KMS-11 (cell line): Measurements from ENCODE around the gene CLECL1.
"Not testable (repeated sequence)": the region's sequence is repeated elsewhere in the genome, so short reads cannot be mapped to it uniquely, and the experiment has no call there.

Experiments
- H2AFZ ChIP-seq: fragments of 200-600 bp; sonication (generic); 2 replicates; pipeline ENCODE4 v1.6.1; 2016; ENCODE audit warnings: antibody characterized with exemption, mixed run types, low read depth
- H3K27ac ChIP-seq: fragments of 200-600 bp; sonication (generic); 2 replicates; pipeline ENCODE4 v1.6.1; 2016; ENCODE audit warnings: mild to moderate bottlenecking, mixed run types
- H3K27me3 ChIP-seq: fragments of 200-600 bp; sonication (generic); 2 replicates; pipeline ENCODE4 v1.6.1; 2017; ENCODE audit warnings: mild to moderate bottlenecking, low read depth, mixed run types, moderate library complexity; ENCODE audit not compliant: insufficient read depth
- H3K36me3 ChIP-seq: fragments of 200-600 bp; sonication (generic); 2 replicates; pipeline ENCODE4 v1.6.1; 2017; ENCODE audit warnings: mild to moderate bottlenecking, mixed run types; ENCODE audit not compliant: insufficient read depth
- H3K4me1 ChIP-seq: fragments of 200-600 bp; sonication (generic); 2 replicates; pipeline ENCODE4 v1.6.1; 2016; ENCODE audit warnings: mild to moderate bottlenecking, low read depth, mixed run types; ENCODE audit not compliant: poor library complexity, severe bottlenecking
- H3K4me2 ChIP-seq: fragments of 200-600 bp; sonication (generic); 2 replicates; pipeline ENCODE4 v1.7.0; 2016; ENCODE audit warnings: mild to moderate bottlenecking, mixed run types
- H3K4me3 ChIP-seq: fragments of 200-600 bp; sonication (generic); IDR thresholded peaks from 2 replicates; pipeline ENCODE4 v1.6.1; 2017; ENCODE audit warnings: low read depth, low read length, mixed read lengths; ENCODE audit not compliant: insufficient read depth
- H3K79me2 ChIP-seq: fragments of 200-600 bp; sonication (generic); 2 replicates; pipeline ENCODE4 v1.6.1; 2016; ENCODE audit warnings: low read depth, mixed run types; ENCODE audit not compliant: insufficient read depth
- H3K9ac ChIP-seq: fragments of 200-600 bp; sonication (generic); 2 replicates; pipeline ENCODE4 v1.6.1; 2016; ENCODE audit warnings: mild to moderate bottlenecking, mixed run types
- H4K20me1 ChIP-seq: fragments of 200-600 bp; sonication (generic); 2 replicates; pipeline ENCODE4 v1.6.1; 2016; ENCODE audit warnings: mild to moderate bottlenecking, mixed run types; ENCODE audit not compliant: insufficient read depth
- TF ChIP-seq, protein P1 (sequence below): fragments of 200-600 bp; sonication (generic); conservative IDR thresholded peaks from 2 replicates; pipeline ENCODE4 v1.6.1; 2017; ENCODE audit warnings: low read depth, mild to moderate bottlenecking, antibody characterized with exemption, low read length, moderate library complexity, mixed read lengths

CLECL1 gene

DNA sequence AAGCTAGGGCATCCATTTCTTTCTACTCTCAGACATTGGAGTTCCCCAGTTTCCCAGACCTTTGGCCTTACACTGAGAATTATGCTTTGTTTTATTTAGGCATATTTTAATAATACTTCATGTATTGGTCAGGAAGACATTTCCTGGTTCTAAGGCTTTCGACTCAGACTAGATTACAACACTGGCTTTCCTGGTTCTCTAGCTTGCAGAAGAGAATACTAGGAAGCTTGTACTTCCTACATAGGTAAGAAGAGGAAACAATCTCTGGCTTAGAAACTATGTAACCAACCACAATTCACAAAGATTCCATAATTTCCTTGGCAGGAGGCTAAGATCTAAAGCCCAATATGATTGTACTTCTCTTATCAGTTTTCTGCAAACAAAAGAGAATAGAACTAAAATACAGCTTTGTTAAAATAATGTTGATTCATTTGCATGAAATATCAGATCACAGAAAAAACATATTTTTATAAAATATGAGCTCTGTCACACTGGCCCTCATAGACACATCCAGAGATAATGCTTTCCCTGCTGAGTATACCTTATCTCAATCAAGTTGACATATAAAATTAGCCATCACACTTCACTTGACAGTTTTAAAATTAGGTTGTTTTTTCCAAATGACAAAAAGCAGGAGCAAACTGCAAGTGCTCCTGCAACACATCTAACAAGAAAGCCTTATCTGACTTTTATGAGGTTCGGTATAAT is 32.8 kb downstream of the CLECL1 start:
- no peak overlapping the region for H3K4me2 ChIP-seq
- no peaks in the 10 kb centered on the region for H3K36me3 ChIP-seq

DNA sequence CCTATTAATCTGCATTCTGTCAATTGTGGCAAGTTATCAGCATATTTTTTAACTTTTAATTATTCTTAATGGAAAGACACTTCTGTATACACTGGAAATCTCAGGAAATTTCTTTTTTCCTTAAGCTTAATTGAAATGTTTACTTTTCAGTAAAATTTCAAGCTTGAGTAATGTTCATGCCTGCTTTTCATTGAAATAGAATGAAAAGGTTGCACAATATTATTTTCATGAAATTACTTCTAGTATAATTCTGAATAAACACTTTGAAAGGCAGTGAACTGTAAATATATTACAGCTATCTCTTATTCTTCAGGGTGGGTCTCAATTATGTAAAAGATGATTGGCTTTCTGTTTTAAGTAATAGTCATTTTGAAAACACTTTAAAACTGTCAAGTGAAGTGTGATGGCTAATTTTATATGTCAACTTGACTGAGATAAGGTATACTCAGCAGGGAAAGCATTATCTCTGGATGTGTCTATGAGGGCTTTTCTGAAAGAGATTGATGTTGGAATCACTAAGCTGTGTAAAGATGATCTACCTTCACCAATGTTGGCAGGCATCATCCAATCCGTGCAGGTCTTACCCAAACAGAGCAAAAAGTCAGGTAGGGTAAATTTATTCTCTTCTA is 33.5 kb downstream of the CLECL1 start:
- Histone ChIP-seq H3K27ac (no peak overlapping the region), H3K9ac (no peak overlapping the region), H2AFZ (no peak overlapping the region), H3K79me2 (no peaks in the 10 kb centered on the region), H3K36me3 (no peaks in the 10 kb centered on the region), H3K27me3 (no peaks in the 10 kb centered on the region), H3K4me2 (no peak overlapping the region), H3K4me1 (peaks cover 28% of the 10 kb centered on the region), H4K20me1 (no peaks in the 10 kb centered on the region), H3K4me3 (no peak overlapping the region)
- TF ChIP-seq, protein P1, sequence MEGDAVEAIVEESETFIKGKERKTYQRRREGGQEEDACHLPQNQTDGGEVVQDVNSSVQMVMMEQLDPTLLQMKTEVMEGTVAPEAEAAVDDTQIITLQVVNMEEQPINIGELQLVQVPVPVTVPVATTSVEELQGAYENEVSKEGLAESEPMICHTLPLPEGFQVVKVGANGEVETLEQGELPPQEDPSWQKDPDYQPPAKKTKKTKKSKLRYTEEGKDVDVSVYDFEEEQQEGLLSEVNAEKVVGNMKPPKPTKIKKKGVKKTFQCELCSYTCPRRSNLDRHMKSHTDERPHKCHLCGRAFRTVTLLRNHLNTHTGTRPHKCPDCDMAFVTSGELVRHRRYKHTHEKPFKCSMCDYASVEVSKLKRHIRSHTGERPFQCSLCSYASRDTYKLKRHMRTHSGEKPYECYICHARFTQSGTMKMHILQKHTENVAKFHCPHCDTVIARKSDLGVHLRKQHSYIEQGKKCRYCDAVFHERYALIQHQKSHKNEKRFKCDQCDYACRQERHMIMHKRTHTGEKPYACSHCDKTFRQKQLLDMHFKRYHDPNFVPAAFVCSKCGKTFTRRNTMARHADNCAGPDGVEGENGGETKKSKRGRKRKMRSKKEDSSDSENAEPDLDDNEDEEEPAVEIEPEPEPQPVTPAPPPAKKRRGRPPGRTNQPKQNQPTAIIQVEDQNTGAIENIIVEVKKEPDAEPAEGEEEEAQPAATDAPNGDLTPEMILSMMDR: no peak

More for the DNA sequence above, 32.8 kb downstream of the CLECL1 start:
- no peaks in the 10 kb centered on the region for H3K79me2 ChIP-seq
- H3K9ac ChIP-seq: no peak overlapping the region
- TF ChIP-seq, protein P1: no peak
- H2AFZ ChIP-seq: no peak overlapping the region
- H3K4me1 ChIP-seq: peaks cover 24% of the 10 kb centered on the region
- no peak overlapping the region for H3K27ac ChIP-seq
- no peak overlapping the region for H3K4me3 ChIP-seq
- no peaks in the 10 kb centered on the region for H4K20me1 ChIP-seq
- H3K27me3 ChIP-seq: no peaks in the 10 kb centered on the region

DNA sequence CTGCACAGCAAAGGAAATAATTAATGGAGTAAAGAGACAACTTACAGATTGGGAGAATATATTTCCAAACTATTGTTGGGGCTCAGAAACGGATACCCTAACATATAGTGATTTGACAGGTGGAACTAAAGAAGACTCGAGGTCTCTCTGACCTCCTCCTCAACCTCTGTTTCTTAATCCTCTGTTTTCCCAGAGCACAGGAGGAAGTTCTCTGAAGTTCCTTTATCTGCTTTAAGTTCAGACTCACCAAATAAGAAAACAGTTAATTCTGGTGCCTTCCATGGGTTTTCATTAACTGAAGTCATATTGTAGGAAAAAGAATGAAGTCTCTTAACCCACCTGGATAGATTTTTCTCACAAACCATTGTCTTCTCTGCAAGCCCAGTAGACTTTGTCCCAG is 34.2 kb downstream of the CLECL1 start:
- no peak overlapping the region for H3K27ac ChIP-seq
- H3K36me3 ChIP-seq: no peaks in the 10 kb centered on the region
- H3K27me3 ChIP-seq: no peaks in the 10 kb centered on the region
- H3K9ac ChIP-seq: no peak overlapping the region
- H4K20me1 ChIP-seq: no peaks in the 10 kb centered on the region
- TF ChIP-seq, protein P1: no peak
- H2AFZ ChIP-seq: no peak overlapping the region
- H3K4me3 ChIP-seq: no peak overlapping the region
- no peak overlapping the region for H3K4me2 ChIP-seq
- no peaks in the 10 kb centered on the region for H3K79me2 ChIP-seq
- peaks cover 35% of the 10 kb centered on the region for H3K4me1 ChIP-seq

DNA sequence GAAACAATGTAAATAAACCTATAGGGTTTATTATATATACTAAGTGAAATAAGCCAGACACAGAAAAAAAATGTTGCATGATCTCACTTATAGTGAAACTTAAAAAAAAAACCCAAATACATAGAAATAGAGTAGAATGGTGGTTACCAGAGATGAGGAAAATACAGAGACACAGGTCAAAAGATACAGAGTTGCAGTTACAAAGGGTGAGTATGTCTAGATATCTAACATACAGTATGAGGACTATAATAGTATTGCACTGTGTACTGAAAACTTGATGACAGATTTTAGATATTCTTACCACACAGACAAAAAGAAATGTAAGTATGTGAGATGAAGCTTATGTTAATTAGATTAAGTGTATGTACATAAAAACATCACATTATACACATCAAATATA is 35.3 kb downstream of the CLECL1 start:
- Histone ChIP-seq H3K36me3 (no peaks in the 10 kb centered on the region), H3K27me3 (no peaks in the 10 kb centered on the region), H3K4me3 (no peak overlapping the region), H3K79me2 (no peaks in the 10 kb centered on the region), H3K27ac (no peak overlapping the region), H4K20me1 (no peaks in the 10 kb centered on the region), H3K9ac (no peak overlapping the region), H3K4me1 (peaks cover 32% of the 10 kb centered on the region), H2AFZ (no peak overlapping the region), H3K4me2 (no peak overlapping the region)
- TF ChIP-seq, protein P1: no peak

DNA sequence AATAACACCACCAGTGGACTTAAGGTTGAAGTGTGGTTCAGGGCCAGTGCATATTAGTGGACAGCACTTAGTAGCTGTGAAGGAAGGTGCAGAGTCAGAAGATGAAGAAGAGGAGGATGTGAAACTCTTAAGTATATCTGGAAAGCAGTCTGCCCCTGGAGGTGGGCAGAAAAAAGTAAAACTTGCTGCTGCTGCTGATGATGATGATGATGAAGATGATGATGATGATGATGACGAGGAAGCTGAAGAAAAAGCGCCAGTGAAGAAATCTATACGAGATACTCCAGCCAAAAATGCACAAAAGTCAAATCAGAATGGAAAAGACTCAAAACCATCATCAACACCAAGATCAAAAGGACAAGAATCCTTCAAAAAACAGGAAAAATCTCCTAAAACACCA is 37.2 kb downstream of the CLECL1 start:
- H3K27me3 ChIP-seq, H3K27ac ChIP-seq, H3K9ac ChIP-seq, H3K4me2 ChIP-seq, H2AFZ ChIP-seq, H4K20me1 ChIP-seq, H3K36me3 ChIP-seq, H3K4me3 ChIP-seq, H3K79me2 ChIP-seq: not testable (repeated sequence)
- peaks cover 17% of the 10 kb centered on the region for H3K4me1 ChIP-seq

DNA sequence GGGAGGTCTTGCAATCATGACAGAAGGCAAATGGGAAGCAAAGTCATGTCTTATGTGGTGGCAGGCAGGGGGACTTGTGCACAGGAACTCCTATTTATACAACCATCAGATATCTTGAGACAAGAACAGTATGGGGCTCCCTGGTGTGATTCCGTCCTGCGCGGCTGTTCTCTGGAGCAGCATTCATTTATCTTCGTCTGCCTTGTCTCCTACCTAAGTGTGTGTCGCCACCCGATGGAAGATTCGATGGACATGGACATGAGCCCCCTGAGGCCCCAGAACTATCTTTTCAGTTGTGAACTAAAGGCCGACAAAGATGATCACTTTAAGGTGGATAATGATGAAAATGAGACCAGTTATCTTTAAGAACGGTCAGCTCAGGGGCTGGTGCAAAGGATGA is 37.7 kb downstream of the CLECL1 start:
- not testable (repeated sequence) for H2AFZ ChIP-seq, H4K20me1 ChIP-seq, H3K79me2 ChIP-seq, H3K36me3 ChIP-seq, H3K27me3 ChIP-seq, H3K4me2 ChIP-seq, H3K9ac ChIP-seq, H3K27ac ChIP-seq, H3K4me3 ChIP-seq
- H3K4me1 ChIP-seq: peaks cover 17% of the 10 kb centered on the region
